Right renal cortex interstitium (tissue), 3 donors: ENCODE data around the gene UBE2H. TPM values are rescaled to one million over a fixed set of nuclear protein-coding genes. Genes with fewer than 3 reads are reported as not detected.

Experiments
- polyA plus RNA-seq, 3 donors: library from polyadenylated mRNA; unstranded; fragments of 120-200 nt; gene quantifications; one replicate each; pipeline ENCODE4 v1.2.1, GENCODE V29; 2013; ENCODE audit not compliant: insufficient read length in 3 of 3

The UBE2H gene
- polyA plus RNA-seq, 3 donors: 121 to 128 (median 125) TPM

Other genes starting within 250 kb of the UBE2H start
- 10 to 100 TPM; 29.2 to 30.7 (median 29.6) TPM for gene ZC3HC1, start 98.4 kb upstream of the UBE2H start, polyA plus RNA-seq
- 10 to 100 TPM; 49.6 to 56.2 (median 52.2) TPM for gene KLHDC10, start 117.6 kb upstream of the UBE2H start, polyA plus RNA-seq